ENCODE data around the gene GDI2.
"Not testable (repeated sequence)": the region's sequence is repeated elsewhere in the genome, so short reads cannot be mapped to it uniquely, and the experiment has no call there.

The GDI2 gene

GRCh38 chr10:5827841-5828240 is 14.6 kb upstream of the GDI2 start:
- DNase-seq, result no peak

- not testable (repeated sequence) for DNase-seq
These were observed 13.3 kb upstream of the GDI2 start for GRCh38 chr10:5826511-5826910.

- no peak for DNase-seq
These were observed 5.7 kb upstream of the GDI2 start for GRCh38 chr10:5818894-5819293.

- DNase-seq, result no peak
These were observed 4.8 kb upstream of the GDI2 start for GRCh38 chr10:5818048-5818331.

- DNase-seq, result no peak
These were observed 4.3 kb upstream of the GDI2 start for GRCh38 chr10:5817322-5818047.

GRCh38 chr10:5816170-5816569 is 2.9 kb upstream of the GDI2 start:
- no peak for DNase-seq

GRCh38 chr10:5814110-5815107 is 1.2 kb upstream of the GDI2 start:
- DNase-seq, result no peak

- DNase-seq, result no peak
These were observed 218 bp downstream of the GDI2 start for GRCh38 chr10:5813091-5813340.

- no peak for DNase-seq
These were observed 747 bp downstream of the GDI2 start for GRCh38 chr10:5812283-5813090.

- no peak for DNase-seq
These were observed 1.8 kb downstream of the GDI2 start for GRCh38 chr10:5811387-5811821.

GRCh38 chr10:5810225-5810624 is 3.0 kb downstream of the GDI2 start:
- DNase-seq, result no peak

GRCh38 chr10:5809527-5810154 is 3.6 kb downstream of the GDI2 start:
- DNase-seq, result no peak

GRCh38 chr10:5808783-5809392 is 4.3 kb downstream of the GDI2 start:
- not testable (repeated sequence) for DNase-seq

GRCh38 chr10:5806745-5807144 is 6.5 kb downstream of the GDI2 start:
- DNase-seq, result no peak

GRCh38 chr10:5805711-5806110 is 7.5 kb downstream of the GDI2 start:
- no peak for DNase-seq

GRCh38 chr10:5805260-5805659 is 8.0 kb downstream of the GDI2 start:
- no peak for DNase-seq

- no peak for DNase-seq
These were observed 8.8 kb downstream of the GDI2 start for GRCh38 chr10:5804386-5804785.

GRCh38 chr10:5800782-5801181 is 12.5 kb downstream of the GDI2 start:
- no peak for DNase-seq

- DNase-seq, result no peak
These were observed 19.0 kb downstream of the GDI2 start for GRCh38 chr10:5794236-5794635.

GRCh38 chr10:5789626-5790025 is 23.6 kb downstream of the GDI2 start:
- no peak for DNase-seq

- DNase-seq, result no peak
These were observed 24.3 kb downstream of the GDI2 start for GRCh38 chr10:5788969-5789368.

- no peak for DNase-seq
These were observed 29.9 kb downstream of the GDI2 start for GRCh38 chr10:5783300-5783699.

GRCh38 chr10:5782174-5782573 is 31.1 kb downstream of the GDI2 start:
- DNase-seq, result no peak

All from activated T-cell treated with anti-CD3 and anti-CD28 coated beads, Interleukin-2, amount 50 U/mL, for 1 hour (primary cell).